Left ventricle myocardium superior (tissue), 1 donor: ENCODE measurements around the gene STOML3. TPM values are rescaled to one million over a fixed set of nuclear protein-coding genes. Genes with fewer than 3 reads are reported as not detected.
"Not testable (repeated sequence)": the region's sequence is repeated elsewhere in the genome, so short reads cannot be mapped to it uniquely, and the experiment has no call there.

Experiments used
- ATAC-seq: fragments of 200-7000 bp; cut with Tn5 transposase; one replicate; pipeline ENCODE4 v1.9.1; 2020; ENCODE audit warnings: mild to moderate bottlenecking, moderate library complexity
- DNase-seq: peaks from one replicate; pipeline ENCODE4 v3.0.0-alpha.2; 2020
- intact Hi-C: fragments of 100-400 bp; cut with micrococcal nuclease; formaldehyde crosslinking; loops from one replicate; pipeline ENCODE4 v1.11.0; 2022
- total RNA-seq: library from RNA; stranded (reverse); fragmentation: NEBNext Ultra II Directional; extraction: Animal tissue kit (Norgen Biotek cat#: 25700); gene quantifications from one replicate; pipeline ENCODE4 v1.2.1, GENCODE V29; 2021
- donor health status: DM: no; HTN: yes; CAD: no; lungs with severe emphysema.

The STOML3 gene
- total RNA-seq, 1 donor from 2014 or later = not detected

- intact Hi-C loops = not testable (repeated sequence)
These were observed 15.9 kb upstream of the STOML3 start for GRCh38 chr13:39006371-39007111.

DNA sequence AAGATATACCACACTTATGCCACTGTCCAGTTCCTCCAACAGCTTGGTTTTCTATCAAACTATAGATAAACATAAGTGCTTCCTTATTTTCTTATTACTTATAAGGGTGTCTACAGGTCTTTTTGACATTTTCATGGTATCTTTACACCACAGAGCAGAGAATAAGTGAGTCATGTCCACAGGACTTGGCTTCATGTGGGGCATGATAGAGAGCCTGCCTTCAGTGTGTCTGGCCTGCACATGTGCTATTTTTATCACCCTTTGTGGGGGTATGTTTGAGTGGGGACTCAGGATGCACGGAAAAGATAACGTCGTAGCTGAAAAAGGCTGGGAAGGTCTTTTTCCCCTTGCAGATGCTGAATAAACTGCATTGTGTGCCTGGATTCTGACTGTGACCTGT lies 8.1 kb upstream of the STOML3 start:
- intact Hi-C loops = no loop called here
- DNase-seq (no peak), ATAC-seq (no peak)

More at GRCh38 chr13:39006371-39007111, 15.9 kb upstream of the STOML3 start:
- ATAC-seq, DNase-seq: not testable (repeated sequence)

GRCh38 chr13:38993381-38993780 lies 2.8 kb upstream of the STOML3 start:
- intact Hi-C loops = no loop called here
- DNase-seq (no peak), ATAC-seq (no peak)

DNA sequence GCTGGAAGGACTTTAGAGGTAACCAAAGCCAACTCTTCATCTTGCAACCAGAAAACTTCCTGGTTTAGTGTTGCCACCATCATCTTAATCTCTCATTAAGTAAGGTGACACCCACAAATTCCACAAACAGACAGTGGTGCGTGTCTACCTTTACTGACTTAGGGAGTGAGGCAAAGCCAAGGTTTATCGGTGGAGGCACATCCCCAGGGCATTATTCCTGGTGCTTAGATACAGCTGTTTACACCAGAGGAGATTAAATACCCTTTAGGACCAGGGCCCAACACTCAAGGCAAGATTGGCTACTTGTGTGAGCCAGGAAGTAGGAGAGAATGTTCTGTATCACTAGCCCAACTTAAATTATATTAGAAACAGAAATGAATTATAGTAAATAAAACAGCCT lies 9.5 kb downstream of the STOML3 start:
- no peak for ATAC-seq
- intact Hi-C loops = no loop called here

DNA sequence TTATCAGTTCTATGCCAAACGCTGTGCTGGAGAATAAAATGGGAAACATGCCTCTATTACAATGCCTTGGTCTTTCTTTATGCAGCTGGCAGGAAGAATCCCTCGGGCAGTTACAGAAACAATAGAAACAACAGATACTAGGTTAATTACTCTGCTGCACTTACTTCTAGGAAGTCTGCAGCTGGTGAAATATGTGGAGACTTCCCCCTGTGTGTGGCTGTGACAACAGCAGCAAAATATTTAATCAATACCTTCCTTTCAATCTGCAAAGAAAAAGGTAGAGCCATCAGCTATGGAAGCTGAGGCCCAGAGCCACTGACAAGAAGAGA lies 9.9 kb downstream of the STOML3 start:
- ATAC-seq (no peak), DNase-seq (no peak)
- intact Hi-C loops = no loop called here

More for the DNA sequence above, 9.5 kb downstream of the STOML3 start:
- no peak for DNase-seq

DNA sequence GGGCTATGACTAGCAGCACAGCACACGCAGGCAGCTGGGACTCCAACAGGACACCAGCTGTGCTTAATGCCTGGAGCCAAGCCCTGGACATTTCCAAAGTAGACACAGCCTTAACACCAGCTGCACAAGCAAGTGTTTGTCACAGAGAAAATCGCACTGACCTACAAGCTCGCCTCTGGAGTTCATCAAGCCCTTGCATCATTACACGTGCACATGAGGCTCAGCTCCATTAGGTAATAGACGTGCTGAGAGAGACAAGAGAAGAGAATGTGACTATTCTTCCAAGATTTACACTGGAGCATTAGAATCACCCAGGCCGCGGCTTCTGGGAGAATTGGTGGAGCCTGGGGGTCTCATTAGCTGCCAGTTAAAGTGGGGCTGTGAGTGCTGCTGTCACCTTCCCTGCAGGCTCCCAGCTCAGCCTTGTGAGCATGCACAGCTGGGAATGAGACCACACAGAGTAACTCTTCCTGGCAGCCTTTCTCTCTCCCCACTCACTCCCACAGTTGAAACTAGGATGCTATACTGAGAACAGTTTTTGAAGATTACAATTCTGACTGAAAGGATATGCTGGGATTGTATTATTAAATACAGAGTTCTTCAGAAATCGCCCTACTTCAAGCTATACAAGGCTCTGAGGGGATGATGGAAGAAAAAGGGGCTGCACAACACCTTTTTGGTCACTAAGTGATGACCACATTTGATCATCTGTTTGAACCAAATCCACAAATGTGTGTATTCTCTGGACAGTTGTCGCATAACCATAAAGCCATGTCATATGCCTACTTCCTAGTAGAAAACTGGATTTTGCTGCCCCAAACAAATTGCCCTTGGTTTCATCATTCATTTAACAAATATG lies 10.5 kb downstream of the STOML3 start:
- intact Hi-C loops = no loop called here
- ATAC-seq (peak; percentile 98), DNase-seq (peak; percentile 70)

DNA sequence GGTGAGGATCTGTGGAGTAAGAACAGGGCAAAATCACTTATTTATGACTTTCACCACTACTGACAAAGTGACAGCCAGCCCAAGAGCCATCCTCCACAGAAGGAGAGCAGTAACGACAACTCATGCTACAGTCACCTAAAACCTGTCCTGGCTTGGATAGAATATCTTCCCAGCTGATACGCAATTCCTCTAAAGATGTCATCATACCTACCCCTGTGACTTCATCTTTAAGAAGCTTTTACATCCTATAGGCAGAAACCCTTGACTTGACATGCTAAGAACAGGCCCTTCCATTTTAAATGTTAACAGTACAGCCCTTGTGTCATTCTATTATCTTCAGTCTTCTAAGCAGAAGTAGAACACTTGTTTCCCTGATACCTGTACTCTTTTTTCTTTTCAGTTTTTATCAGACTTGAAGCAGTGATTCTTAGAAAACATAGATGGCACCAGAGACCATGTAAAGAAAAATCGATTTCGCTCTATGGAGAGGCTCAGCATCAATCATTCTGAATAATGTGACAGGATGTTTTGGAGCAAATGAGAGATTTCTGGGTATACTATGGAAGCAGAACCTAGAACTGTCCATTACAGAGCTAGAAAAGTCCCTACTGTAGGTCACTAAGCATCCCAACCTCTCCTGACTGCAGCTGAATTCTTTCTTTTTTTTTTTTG lies 20.1 kb downstream of the STOML3 start:
- intact Hi-C loops = no loop called here
- ATAC-seq = no peak
- DNase-seq = no peak

DNA sequence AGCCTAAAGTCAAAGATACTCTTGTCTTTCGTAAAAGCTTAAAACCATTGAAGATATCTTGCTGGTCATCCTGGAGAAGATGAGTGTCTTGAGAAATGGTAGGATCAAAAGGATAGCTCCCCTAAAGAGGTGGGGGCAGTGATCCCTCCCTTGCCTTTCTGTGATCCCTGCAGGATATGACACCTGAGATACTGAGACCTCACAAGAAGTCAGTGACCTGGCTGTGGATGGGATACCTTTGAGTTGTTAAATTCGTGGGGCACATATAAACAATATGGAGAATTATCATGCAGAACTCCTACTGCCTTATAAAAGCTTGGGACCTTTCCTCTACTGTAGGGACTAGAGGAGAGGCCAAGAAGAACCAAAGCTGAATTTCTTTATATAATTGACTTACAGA lies 21.4 kb downstream of the STOML3 start:
- intact Hi-C loops = no loop called here
- DNase-seq (no peak), ATAC-seq (no peak)

DNA sequence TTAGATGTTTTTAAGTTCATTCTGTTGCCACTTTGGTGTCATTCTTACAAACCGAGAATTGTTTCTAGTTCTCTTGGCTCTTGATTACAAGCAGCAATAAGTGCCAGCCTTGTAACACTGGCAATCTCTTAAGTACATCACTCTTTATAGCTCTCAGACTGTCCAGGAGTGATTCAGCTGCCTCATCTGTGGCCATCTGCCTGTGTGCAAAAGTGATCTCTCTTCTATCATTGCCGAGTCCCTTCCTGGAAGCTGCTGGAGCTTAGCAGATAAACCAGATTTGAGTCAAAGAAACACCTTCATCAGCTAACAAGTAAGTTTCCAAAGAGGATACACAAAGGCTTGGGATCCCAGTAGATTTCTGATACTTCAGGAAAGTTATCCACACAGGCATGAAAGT lies 23.2 kb downstream of the STOML3 start:
- ATAC-seq = no peak
- no peak for DNase-seq
- intact Hi-C loops = no loop called here

DNA sequence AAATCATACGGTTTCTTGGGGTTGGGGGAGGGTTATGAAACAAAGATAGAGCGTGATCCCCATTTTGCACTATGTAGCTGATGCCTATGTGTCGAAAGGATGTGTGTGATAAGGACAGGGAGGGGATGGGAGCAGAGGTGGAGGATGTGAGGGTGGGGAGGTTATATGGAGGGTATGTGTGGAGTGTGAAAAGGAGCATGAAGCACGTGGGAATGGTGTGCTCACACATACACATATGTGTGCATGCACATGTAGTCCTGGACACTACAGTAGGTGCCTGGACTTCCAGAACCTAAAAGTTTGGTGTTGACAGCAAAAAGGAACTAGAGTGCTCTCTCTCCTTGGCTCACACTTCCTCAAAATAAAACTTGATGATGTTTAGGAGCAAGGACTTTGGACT lies 25.4 kb downstream of the STOML3 start:
- DNase-seq = no peak
- ATAC-seq = no peak
- intact Hi-C loops = no loop called here

DNA sequence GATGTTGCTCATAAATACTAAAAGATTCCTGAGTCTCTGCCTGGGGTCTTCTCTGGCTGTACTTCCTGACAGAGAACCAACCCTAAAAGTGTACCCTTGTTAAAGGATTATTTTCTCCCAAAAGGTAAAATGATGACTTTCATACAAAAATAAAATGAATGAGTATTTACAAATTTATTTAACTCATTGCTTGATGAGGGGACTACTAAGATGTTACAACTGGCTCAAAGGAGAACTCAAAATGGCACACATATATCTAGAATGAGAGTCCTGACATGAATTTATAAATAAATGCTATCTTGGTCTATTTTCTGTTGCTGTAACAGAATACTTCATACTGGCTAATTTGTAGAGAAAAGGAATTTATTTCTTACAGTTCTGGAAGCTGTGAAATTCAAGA lies 30.5 kb downstream of the STOML3 start:
- intact Hi-C loops = no loop called here
- no peak for DNase-seq
- no peak for ATAC-seq

GRCh38 chr13:38957794-38958592 lies 32.6 kb downstream of the STOML3 start:
- ATAC-seq (no peak), DNase-seq (no peak)
- intact Hi-C loops = no loop called here

DNA sequence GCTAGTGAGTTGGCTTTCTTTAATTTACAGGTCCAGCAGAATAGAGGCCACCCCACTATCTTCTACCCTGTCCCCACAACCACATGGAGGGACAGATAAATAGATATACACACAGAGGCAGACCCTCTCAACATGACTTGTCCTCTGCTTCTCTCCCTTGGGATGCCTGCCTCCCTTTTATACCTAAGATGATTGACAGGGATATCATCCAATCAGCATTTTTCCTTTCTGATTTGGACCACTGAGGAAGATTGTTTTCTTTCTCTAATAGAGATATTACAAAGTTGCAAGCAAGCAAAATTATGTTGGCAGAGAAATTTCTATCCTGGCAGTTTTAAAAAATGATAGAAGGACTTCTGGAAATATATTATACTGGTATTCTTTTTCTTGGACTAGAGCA lies 35.8 kb downstream of the STOML3 start:
- intact Hi-C loops = no loop called here
- no peak for DNase-seq
- ATAC-seq = no peak

DNA sequence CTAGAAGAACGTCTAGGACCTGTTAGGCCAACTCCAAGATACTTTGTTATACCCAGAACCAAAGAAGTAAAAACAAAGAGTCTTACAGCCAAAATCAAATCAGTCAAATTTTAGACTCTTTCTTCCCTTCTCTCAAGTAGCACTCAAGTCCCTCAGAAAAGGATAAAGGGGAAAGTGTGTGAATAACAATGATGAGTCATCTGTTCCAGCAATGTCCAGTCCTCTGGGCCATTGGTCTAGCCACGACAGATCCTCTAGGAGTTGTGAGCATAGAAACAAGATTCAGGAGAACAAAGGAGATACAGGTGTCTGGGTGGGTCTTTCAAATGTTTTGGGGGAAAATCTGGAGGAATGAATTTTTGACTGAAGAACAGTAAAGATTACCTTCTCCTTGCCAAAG lies 36.3 kb downstream of the STOML3 start:
- DNase-seq = no peak
- intact Hi-C loops = no loop called here
- ATAC-seq = no peak

- intact Hi-C loops = no loop called here
- DNase-seq = no peak
- ATAC-seq = no peak
These were observed 37.8 kb downstream of the STOML3 start for GRCh38 chr13:38952827-38953226.

DNA sequence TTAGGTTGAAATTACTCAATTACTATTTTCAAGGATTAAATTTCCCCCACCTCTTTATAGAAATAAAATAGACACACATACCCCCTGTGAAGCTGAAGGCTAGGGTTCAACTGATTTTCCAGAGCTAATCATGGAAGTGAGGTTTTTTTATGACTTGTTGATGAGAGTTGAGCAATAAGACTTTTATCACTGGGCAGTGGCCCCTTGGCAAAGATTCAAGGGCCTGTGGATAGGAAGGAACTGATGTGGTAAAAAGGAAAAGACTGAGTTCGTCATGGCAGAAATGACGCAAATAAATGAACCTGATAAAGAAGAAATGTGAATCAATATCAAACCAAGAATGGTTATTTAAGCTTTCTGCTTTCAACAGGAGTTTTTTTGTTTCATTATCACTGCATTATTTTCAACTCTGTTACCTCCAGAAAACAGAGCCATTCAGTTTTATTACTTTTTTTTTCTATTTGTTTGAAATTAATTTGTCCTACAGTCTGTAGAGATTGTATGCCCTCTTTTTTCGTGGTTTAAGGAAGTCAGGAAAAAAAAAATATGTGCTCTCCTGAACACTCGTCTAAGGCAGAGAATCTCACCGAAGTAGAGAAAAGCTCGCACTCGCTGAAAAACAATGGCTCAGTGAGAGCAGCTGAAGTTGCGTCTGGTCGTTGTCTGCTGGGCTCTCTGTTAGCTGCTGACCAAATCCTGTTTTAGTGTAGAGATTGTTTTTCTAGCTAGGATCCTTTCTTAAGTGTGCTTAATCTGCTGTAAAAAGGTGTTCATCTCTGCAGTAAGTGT lies 38.9 kb downstream of the STOML3 start:
- ATAC-seq (no peak), DNase-seq (no peak)
- intact Hi-C loops = no loop called here

- ATAC-seq (no peak), DNase-seq (no peak)
- intact Hi-C loops = no loop called here
These were observed 39.6 kb downstream of the STOML3 start for GRCh38 chr13:38950987-38951386.

- no peak for DNase-seq
- intact Hi-C loops = no loop called here
- no peak for ATAC-seq
These were observed 43.6 kb downstream of the STOML3 start for GRCh38 chr13:38947054-38947453.

GRCh38 chr13:38944219-38944618 lies 46.4 kb downstream of the STOML3 start:
- no peak for DNase-seq
- intact Hi-C loops = no loop called here

More at GRCh38 chr13:38944219-38944618, 46.4 kb downstream of the STOML3 start:
- ATAC-seq = no peak
